Fibroblast of upper back skin (primary cell): ENCODE data around the gene LENEP.

ENCODE experiments used
- DNase-seq: peaks from one replicate; pipeline ENCODE4 v3.0.0-alpha.2; 2013

The LENEP gene

DNA sequence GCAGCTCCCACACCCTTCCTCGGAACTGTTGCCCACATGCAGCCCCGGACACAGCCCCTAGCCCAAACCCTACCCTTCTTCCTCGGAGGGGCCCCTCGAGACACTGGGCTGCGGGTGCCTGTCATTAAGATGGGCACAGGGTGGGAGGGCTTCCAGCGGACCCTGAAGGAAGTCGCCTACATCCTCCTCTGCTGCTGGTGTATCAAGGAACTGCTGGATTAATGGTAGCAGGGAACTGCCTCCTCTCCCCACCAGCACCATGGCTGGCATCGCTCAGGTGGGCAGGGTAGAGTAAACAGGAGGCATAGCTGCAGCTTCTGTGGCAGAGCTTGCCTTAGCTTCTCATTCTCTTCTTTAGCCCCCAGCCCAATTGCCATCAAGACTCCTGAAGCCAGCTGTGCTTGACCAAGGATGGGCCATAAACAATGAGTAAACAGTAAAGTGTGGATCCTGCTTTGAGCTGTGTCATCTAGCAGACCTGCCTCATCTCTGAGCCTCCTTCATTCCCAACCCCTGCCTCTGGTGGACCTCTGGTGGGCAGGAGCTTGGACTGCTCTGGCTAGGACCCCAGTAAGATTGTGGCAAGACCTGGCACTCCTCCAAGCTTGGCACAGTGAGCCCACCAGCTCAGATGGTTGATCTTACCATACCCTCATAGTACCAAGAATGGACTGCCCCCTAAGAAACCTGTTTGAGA lies at the start of gene LENEP:
TSS of gene LENEP (plus strand) at position 15 of the 697 bp plus-strand sequence. CDS start at position 37, 22 bp downstream.
- DNase-seq, result no peak

- peak; percentile 13 for DNase-seq
Measured at GRCh38 chr1:154943649-154944400, 49.6 kb upstream of the LENEP start.

- no peak for DNase-seq
Measured at GRCh38 chr1:154944401-154945159, 48.8 kb upstream of the LENEP start.

GRCh38 chr1:154945160-154945961 lies 48.0 kb upstream of the LENEP start:
- no peak for DNase-seq

DNA sequence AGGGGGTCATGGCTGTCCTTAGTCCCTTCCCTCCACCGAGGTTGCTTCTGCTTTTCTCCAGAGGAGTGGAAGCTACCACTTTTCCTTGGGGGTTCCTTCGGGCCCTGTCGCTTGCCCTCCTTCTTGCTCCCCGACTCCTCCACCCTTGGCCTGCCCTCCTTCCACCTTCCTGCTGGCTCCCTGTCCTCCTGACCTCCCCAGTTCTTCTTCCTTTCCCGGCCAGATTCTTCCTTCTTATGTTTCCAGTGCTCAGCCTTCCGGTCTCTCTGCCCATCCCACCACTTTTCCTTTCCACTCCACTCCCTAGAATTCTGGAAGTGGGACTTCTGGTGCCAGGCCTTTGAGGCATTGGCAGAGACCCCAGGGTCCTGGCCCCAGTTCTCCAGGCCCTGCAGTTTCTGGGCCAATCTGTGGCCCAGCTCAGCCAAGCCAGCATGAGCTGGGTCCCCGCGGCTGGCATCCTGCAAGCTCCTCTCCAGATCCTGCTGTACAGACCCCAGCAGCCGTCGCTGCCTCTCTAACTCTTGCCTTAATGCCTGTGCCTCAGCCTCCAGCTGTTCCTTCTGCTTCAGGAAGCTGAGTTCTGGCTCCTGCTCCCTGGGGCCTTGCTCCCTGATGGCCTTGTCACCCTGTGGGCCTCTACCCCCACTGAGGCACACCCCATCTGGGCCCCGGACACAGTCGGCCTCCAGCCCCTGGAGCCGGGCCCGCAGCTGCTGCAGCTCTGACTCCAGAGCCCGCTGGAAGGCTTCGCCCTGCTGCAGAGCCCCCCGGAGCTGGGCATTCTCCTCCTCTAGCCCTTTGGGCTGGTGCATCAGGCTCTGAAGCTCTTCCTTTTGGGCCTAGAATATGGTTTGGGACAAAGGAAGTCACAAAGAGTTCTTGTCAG lies 47.2 kb upstream of the LENEP start:
- no peak for DNase-seq

GRCh38 chr1:154948079-154948478 lies 45.3 kb upstream of the LENEP start:
- DNase-seq, result no peak

DNA sequence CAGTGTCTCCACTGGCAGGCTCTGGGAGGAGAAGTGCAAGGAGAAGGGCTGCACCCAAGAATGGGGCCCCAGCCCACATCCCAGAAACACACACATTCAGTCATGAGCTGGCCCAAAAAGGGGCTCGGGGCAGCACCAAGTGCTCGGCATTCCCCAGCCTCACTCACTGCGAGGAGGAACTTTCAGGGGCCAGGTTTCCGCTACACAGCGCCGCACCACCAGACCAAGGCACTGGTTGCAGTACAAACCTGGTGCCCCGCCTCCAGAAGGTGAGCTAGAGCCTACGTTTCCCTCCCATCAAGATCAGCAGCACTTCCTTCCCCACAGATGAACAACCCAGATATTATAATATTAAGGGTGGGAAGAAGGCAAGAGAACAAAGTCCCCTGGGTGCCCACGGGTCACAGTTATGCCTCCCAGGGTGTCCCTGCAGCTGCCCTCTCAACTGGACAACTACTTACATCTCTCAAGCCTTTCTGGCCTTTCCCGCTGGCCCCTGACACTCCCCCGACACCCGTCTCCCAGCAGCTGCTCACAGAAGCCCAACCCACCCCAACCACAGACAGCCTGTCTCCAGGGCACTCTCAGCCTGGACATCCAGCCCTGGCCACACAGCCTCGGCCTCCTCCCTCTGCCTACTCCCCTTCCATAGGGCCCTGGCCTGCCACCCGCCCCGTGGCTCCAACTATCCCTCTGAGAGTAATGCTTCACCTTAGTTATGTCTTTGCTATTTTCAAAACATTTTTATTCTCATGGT lies 41.3 kb upstream of the LENEP start:
- no peak for DNase-seq

GRCh38 chr1:154952664-154953063 lies 40.7 kb upstream of the LENEP start:
- DNase-seq, result no peak

DNA sequence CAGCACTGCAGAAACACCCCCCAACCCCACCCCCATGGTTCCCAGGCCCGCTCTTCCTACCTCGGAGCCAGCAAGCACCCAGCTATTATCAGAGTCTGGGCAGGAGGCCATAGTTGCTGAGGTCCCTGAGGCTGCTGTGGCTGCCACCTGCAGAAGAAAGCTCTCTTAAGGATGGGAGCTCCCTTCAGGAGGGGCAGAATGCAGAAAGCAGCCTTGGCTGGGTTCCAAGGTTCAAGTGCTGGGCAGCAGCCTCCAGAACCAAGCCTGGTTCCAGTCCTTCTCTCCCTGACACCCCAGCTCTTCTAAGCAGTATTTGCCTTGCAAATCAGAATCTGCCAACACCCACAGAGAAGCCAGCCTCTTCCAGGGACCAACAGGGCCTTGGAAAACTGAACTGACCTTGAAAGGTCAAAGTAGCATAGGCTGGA lies 39.8 kb upstream of the LENEP start:
- no peak for DNase-seq

GRCh38 chr1:154954541-154954940 lies 38.8 kb upstream of the LENEP start:
- DNase-seq, result no peak

GRCh38 chr1:154955039-154955717 lies 38.2 kb upstream of the LENEP start:
- DNase-seq, result no peak

GRCh38 chr1:154955718-154956543 lies 37.5 kb upstream of the LENEP start, which contains the start of gene PBXIP1:
Gene PBXIP1 (minus strand): TSS chr1:154956099. CDS start chr1:154953721, 2,378 bp downstream.
- peak; percentile 91 for DNase-seq

- DNase-seq, result no peak
Measured at GRCh38 chr1:154956544-154956941, 36.8 kb upstream of the LENEP start.

- DNase-seq, result no peak
Measured at GRCh38 chr1:154957091-154957657, 36.2 kb upstream of the LENEP start.

GRCh38 chr1:154958036-154958435 lies 35.4 kb upstream of the LENEP start:
- no peak for DNase-seq

- DNase-seq, result no peak
Measured at GRCh38 chr1:154958681-154959425, 34.5 kb upstream of the LENEP start.

DNA sequence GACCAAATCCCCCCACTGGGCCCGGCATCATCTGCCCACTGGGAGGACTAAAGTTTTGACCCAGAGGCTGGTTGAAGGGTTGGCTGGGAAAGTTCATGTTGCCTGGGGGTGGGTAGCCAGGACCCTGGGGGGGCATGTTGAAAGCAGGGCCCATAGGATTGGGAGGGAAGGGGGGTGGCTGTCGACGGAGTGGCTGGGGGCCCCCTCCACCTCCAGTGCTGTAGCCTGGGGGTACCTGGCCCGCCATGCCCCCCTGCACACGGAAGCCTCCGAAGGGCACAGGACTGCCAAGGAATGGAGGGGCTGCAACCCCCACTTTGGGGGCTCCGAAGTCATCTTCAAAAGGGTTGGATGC lies 34.0 kb upstream of the LENEP start:
- no peak for DNase-seq

DNA sequence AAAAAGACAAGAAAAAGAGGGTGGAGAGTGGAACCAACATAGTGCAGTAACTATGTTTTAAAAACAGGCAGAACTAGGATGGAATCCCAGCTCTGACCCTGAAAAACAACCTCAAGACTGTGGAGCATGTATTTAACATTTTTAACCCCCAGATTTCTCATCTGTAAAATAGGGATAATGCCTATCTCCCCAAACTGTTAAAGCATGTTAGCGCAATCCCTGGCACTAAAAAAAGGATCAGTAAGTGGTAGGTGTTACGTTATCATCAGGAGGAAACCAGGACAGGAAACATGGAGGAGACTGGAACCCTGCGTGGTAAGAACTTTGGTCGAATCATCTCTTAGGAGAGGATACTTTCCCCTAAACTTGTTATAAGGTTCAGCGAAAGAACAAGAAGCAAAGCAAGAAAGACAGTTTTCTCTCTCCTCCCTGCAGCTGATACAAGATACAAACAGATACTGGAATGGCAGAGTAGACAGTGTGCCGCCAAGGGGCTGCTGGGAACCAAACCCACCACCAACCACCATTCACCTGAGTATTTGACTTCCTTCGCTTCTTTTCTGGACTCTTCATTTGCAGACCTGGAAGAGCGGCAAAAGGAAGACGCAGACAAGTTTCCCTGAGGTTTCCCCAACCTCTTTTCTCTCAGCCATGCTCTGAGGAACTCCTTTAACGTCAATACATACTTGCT lies 32.8 kb upstream of the LENEP start:
- no peak for DNase-seq
